GM19043 (cell line): ENCODE results near the gene ENTR1.
"Not testable (repeated sequence)": the region's sequence is repeated elsewhere in the genome, so short reads cannot be mapped to it uniquely, and the experiment has no call there.

Experiments used
- ATAC-seq: cut with Tn5 transposase; IDR thresholded peaks from one replicate; pipeline ENCODE4 v1.9.1; 2021; ENCODE audit warnings: low read depth; ENCODE audit not compliant: unreplicated experiment

ENTR1 gene

GRCh38 chr9:136438548-136439480 lies 28.4 kb upstream of the ENTR1 start:
- ATAC-seq, result no peak

- ATAC-seq, result no peak
Measured at GRCh38 chr9:136437839-136438547, 27.6 kb upstream of the ENTR1 start.

GRCh38 chr9:136437430-136437829 lies 27.0 kb upstream of the ENTR1 start:
- no peak for ATAC-seq

- no peak for ATAC-seq
Measured at GRCh38 chr9:136436055-136436634, 25.7 kb upstream of the ENTR1 start.

- ATAC-seq, result no peak
Measured at GRCh38 chr9:136434580-136435169, 24.3 kb upstream of the ENTR1 start.

GRCh38 chr9:136433849-136434579 lies 23.6 kb upstream of the ENTR1 start:
- ATAC-seq, result no peak

GRCh38 chr9:136433043-136433715 lies 22.8 kb upstream of the ENTR1 start:
- ATAC-seq, result no peak

GRCh38 chr9:136432591-136432990 lies 22.2 kb upstream of the ENTR1 start:
- ATAC-seq, result no peak

- no peak for ATAC-seq
Measured at GRCh38 chr9:136431782-136432350, 21.5 kb upstream of the ENTR1 start.

- ATAC-seq, result no peak
Measured at GRCh38 chr9:136430588-136431234, 20.3 kb upstream of the ENTR1 start.

- no peak for ATAC-seq
Measured at GRCh38 chr9:136429683-136430491, 19.5 kb upstream of the ENTR1 start.

- no peak for ATAC-seq
Measured at GRCh38 chr9:136429075-136429628, 18.7 kb upstream of the ENTR1 start.

GRCh38 chr9:136426787-136427186 lies 16.4 kb upstream of the ENTR1 start:
- ATAC-seq, result no peak

- not testable (repeated sequence) for ATAC-seq
Measured at GRCh38 chr9:136425367-136425766, 15.0 kb upstream of the ENTR1 start.

- ATAC-seq, result no peak
Measured at GRCh38 chr9:136424750-136425362, 14.4 kb upstream of the ENTR1 start.

- ATAC-seq, result no peak
Measured at GRCh38 chr9:136423432-136424146, 13.2 kb upstream of the ENTR1 start.

GRCh38 chr9:136422876-136423275 lies 12.5 kb upstream of the ENTR1 start:
- ATAC-seq, result no peak
